B cell (primary cell): ENCODE measurements around the gene TBC1D20.

Experiments
- CTCF ChIP-seq: fragments of 200-600 bp; IDR thresholded peaks from one replicate; pipeline ENCODE4 v1.8.0; 2022; ENCODE audit warnings: antibody characterized with exemption, mild to moderate bottlenecking
- EZH2 ChIP-seq: IDR thresholded peaks from 2 replicates; pipeline ENCODE4 v1.6.1; 2012; ENCODE audit warnings: borderline replicate concordance, low read depth, mild to moderate bottlenecking, moderate library complexity, low read length; ENCODE audit not compliant: insufficient read depth, poor library complexity, severe bottlenecking

DNA sequence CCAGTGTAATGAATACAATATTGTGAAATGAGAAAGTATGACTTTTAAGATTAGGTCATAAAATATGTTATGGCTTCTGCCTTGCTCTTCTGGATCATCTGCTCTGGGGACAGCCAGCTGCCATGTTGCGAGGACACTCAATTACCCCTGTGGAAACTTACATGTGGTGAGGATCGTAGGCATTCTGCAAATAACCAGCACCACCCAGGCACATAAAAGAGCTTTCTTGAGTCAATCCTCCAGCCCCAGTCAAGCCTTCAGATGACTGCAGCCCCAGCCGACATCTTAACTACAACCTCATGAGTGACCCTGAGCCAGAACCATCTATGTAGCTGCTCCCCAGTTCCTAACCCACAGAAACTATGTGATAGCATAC, 58.8 kb downstream of the TBC1D20 start:
- no peak for TF ChIP-seq EZH2
- no peak for TF ChIP-seq CTCF
